Psoas muscle (tissue), 8 donors: ENCODE measurements around the gene TCP11. TPM values are rescaled to one million over a fixed set of nuclear protein-coding genes. Genes with fewer than 3 reads are reported as not detected.

Experiments used
- ATAC-seq, 4 donors: fragments of 200-7000 bp; cut with Tn5 transposase; one replicate each; pipeline ENCODE4 v1.9.1; 2020; ENCODE audit warnings: moderate library complexity in 3 of 4, mild to moderate bottlenecking in 2 of 4
- DNase-seq, 2 donors: peaks; one replicate each; pipeline ENCODE4 v3.0.0-alpha.2; 2020
- H3K27ac ChIP-seq: fragments of 200-600 bp; one replicate; pipeline ENCODE4 v1.8.0; 2022
- H3K27me3 ChIP-seq, 3 donors: fragments of 200-600 bp in 1 of 3; one replicate each; pipeline versions ENCODE4 v1.6.1 to v1.8.0; 2013 to 2022; ENCODE audit warnings: low read length in 2 of 3, mild to moderate bottlenecking in 2 of 3, moderate library complexity in 1 of 3; ENCODE audit not compliant: insufficient read depth in 3 of 3
- H3K36me3 ChIP-seq, 2 donors: fragments of 200-600 bp in 1 of 2; one replicate each; pipeline versions ENCODE4 v1.6.1 to v1.8.0; 2013 to 2022; ENCODE audit warnings: low read depth in 1 of 2, mild to moderate bottlenecking in 1 of 2, moderate library complexity in 1 of 2; ENCODE audit not compliant: insufficient read depth in 1 of 2
- H3K4me1 ChIP-seq: fragments of 200-600 bp; one replicate; pipeline ENCODE4 v1.8.0; 2022
- H3K4me3 ChIP-seq: fragments of 200-600 bp; one replicate; pipeline ENCODE4 v1.8.0; 2022; ENCODE audit warnings: mild to moderate bottlenecking
- H3K9me3 ChIP-seq: fragments of 200-600 bp; one replicate; pipeline ENCODE4 v1.8.0; 2022
- CTCF ChIP-seq: fragments of 200-600 bp; IDR thresholded peaks from one replicate; pipeline ENCODE4 v1.8.0; 2022; ENCODE audit warnings: antibody characterized with exemption
- WGBS, 3 donors: extraction: QIAGEN DNeasy Blood & Tissue Kit; methylation state at CpG; one replicate each; pipeline versions ENCODE4 v1.1.6 to v1.1.7; 2013; 5-methylcytosine and 5-hydroxymethylcytosine counted together
- intact Hi-C, 2 donors: fragments of 100-400 bp; cut with DNase I; formaldehyde crosslinking; loops; one replicate each; pipeline versions ENCODE4 v1.11.0 to v1.14.2; 2022
- polyA plus RNA-seq, 3 donors: library from polyadenylated mRNA; stranded (reverse); fragments of 200-250 nt; gene quantifications; one replicate each; pipeline ENCODE4 v1.2.3, GENCODE V29; 2013
- total RNA-seq, 4 donors: library from RNA; stranded (reverse); fragmentation: NEBNext Ultra II Directional in 2 of 4; extraction: Animal tissue kit (Norgen Biotek cat#: 25700) in 2 of 4; gene quantifications; one replicate each; pipeline versions ENCODE4 v1.2.1 to v1.2.4, GENCODE V29; 2021 to 2023
- donor health status: healthy with polysubstance abuse.
- donor health status: DM: no; HTN: no; CAD: no; lungs with moderate emphysema.
- donor health status: Bipolar disorder and iron deficiency.
- donor health status: healthy.
- donor health status: DM: yes; HTN: yes; CAD: no.
- donor health status: DM: no; HTN: no; CAD: no.
- donor health status: DM: no; HTN: no; CAD: no.
- donor health status: DM: yes; HTN: yes; CAD: no.

The TCP11 gene
- total and polyA plus RNA-seq, 7 donors: 0.08 TPM; not detected in 6

GRCh38 chr6:35183281-35183680 lies 42.1 kb upstream of the TCP11 start:
- intact Hi-C loops: no loop called here

GRCh38 chr6:35181933-35182612 lies 40.9 kb upstream of the TCP11 start:
- ATAC-seq (peak; percentile 57 to 84 (median 77)), DNase-seq (peak; percentile 76 to 81)
- TF ChIP-seq CTCF: no peak
- H3K27me3 ChIP-seq: peaks cover 0 to 9% (median 0%) of the 10 kb centered on the region in 3 donors
- H3K4me1 ChIP-seq: peaks cover 10% of the 10 kb centered on the region
- H3K27ac ChIP-seq: no peak overlapping the region
- peak overlapping the region; percentile 30 for H3K4me3 ChIP-seq
- WGBS, 3 donors: 18 to 28% (median 22%) methylated on average over 37 to 55 of the region's 55 CpGs
- no peaks in the 10 kb centered on the region for H3K9me3 ChIP-seq
- no peaks in the 10 kb centered on the region for H3K36me3 ChIP-seq
- intact Hi-C loops: no loop called here

More at GRCh38 chr6:35183281-35183680, 42.1 kb upstream of the TCP11 start:
- Histone ChIP-seq H3K27ac (no peak overlapping the region), H3K4me3 (no peak overlapping the region), H3K36me3 (no peaks in the 10 kb centered on the region), H3K4me1 (peaks cover 10% of the 10 kb centered on the region), H3K27me3 (peaks cover 0 to 9% (median 0%) of the 10 kb centered on the region in 3 donors), H3K9me3 (no peaks in the 10 kb centered on the region)
- no peak for TF ChIP-seq CTCF
- 93 to 94% (median 93%) methylated on average over 2 of the region's 2 CpGs for WGBS, 3 donors
- ATAC-seq: no peak
- DNase-seq: no peak

GRCh38 chr6:35181308-35181932 lies 40.3 kb upstream of the TCP11 start:
- ATAC-seq (peak in 3 of 4 donors; percentile 44 to 77 (median 74)), DNase-seq (no peak)
- 58 to 62% (median 58%) methylated on average over 5 of the region's 5 CpGs for WGBS, 3 donors
- Histone ChIP-seq H3K9me3 (no peaks in the 10 kb centered on the region), H3K4me1 (peaks cover 10% of the 10 kb centered on the region), H3K27me3 (peaks cover 0 to 9% (median 0%) of the 10 kb centered on the region in 3 donors), H3K4me3 (no peak overlapping the region), H3K27ac (no peak overlapping the region), H3K36me3 (no peaks in the 10 kb centered on the region)
- intact Hi-C loops: no loop called here
- no peak for TF ChIP-seq CTCF

- TF ChIP-seq CTCF: no peak
- ATAC-seq: no peak
- Histone ChIP-seq H3K27me3 (peaks cover 0 to 9% (median 0%) of the 10 kb centered on the region in 3 donors), H3K36me3 (no peaks in the 10 kb centered on the region), H3K4me3 (no peak overlapping the region), H3K27ac (no peak overlapping the region), H3K4me1 (peaks cover 10% of the 10 kb centered on the region), H3K9me3 (no peaks in the 10 kb centered on the region)
- intact Hi-C loops: no loop called here
- DNase-seq: no peak
- WGBS, 3 donors: 50 to 70% (median 61%) methylated on average over 2 of the region's 2 CpGs
Observed at GRCh38 chr6:35179901-35180535, 38.9 kb upstream of the TCP11 start.
